WERI-Rb-1 (cell line): ENCODE results near the gene RIC8A.

Source experiments
- DNase-seq: peaks from one replicate; pipeline ENCODE4 v3.0.0-alpha.2; 2020
- H3K27ac ChIP-seq: fragments of 250-450 bp; sonication (Bioruptor Pico); 2 replicates; pipeline ENCODE4 v1.5.1; 2020; ENCODE audit warnings: mild to moderate bottlenecking, moderate library complexity
- H3K27me3 ChIP-seq: fragments of 250-450 bp; sonication (Bioruptor Pico); 2 replicates; pipeline ENCODE4 v1.5.1; 2021; ENCODE audit warnings: mild to moderate bottlenecking, low read depth, moderate library complexity; ENCODE audit not compliant: insufficient read depth, severe bottlenecking
- H3K36me3 ChIP-seq: fragments of 250-450 bp; sonication (Bioruptor Pico); 2 replicates; pipeline ENCODE4 v1.5.1; 2020; ENCODE audit warnings: mild to moderate bottlenecking, moderate library complexity
- H3K4me3 ChIP-seq: 2 replicates; pipeline ENCODE4 v1.5.1; 2011; ENCODE audit warnings: low read depth, mild to moderate bottlenecking, control low read depth, low read length
- H3K9me3 ChIP-seq: fragments of 250-450 bp; sonication (Bioruptor Pico); 2 replicates; pipeline ENCODE4 v1.5.1; 2021; ENCODE audit warnings: mild to moderate bottlenecking, moderate library complexity; ENCODE audit not compliant: severe bottlenecking
- CTCF ChIP-seq: IDR thresholded peaks from 2 replicates; pipeline ENCODE4 v1.5.1; 2011; ENCODE audit warnings: low read depth, mild to moderate bottlenecking, control low read depth, inconsistent platforms, low read length

The RIC8A gene

GRCh38 chr11:257766-258493 is 50.4 kb downstream of the RIC8A start:
- no peaks in the 10 kb centered on the region for H3K9me3 ChIP-seq
- H3K27ac ChIP-seq, result no peak overlapping the region
- peak; percentile 53 for DNase-seq
- H3K36me3 ChIP-seq, result peaks cover 8% of the 10 kb centered on the region
- no peak overlapping the region for H3K4me3 ChIP-seq
- no peaks in the 10 kb centered on the region for H3K27me3 ChIP-seq
- TF ChIP-seq CTCF, result peak; percentile 78

GRCh38 chr11:259413-259812 is 51.9 kb downstream of the RIC8A start:
- Histone ChIP-seq H3K27me3 (no peaks in the 10 kb centered on the region), H3K4me3 (no peak overlapping the region), H3K9me3 (no peaks in the 10 kb centered on the region), H3K36me3 (no peaks in the 10 kb centered on the region), H3K27ac (no peak overlapping the region)
- no peak for DNase-seq
- TF ChIP-seq CTCF, result no peak

- H3K27ac ChIP-seq, result no peak overlapping the region
- H3K4me3 ChIP-seq, result no peak overlapping the region
- H3K9me3 ChIP-seq, result peaks cover 4% of the 10 kb centered on the region
- H3K36me3 ChIP-seq, result no peaks in the 10 kb centered on the region
- H3K27me3 ChIP-seq, result no peaks in the 10 kb centered on the region
- no peak for TF ChIP-seq CTCF
- DNase-seq, result no peak
Observed at GRCh38 chr11:261624-262023, 54.1 kb downstream of the RIC8A start.
